Activated CD4-positive, alpha-beta T cell treated with anti-CD3 and anti-CD28 coated beads, Interleukin-2, amount 50 U/mL, for 24 hours (primary cell): ENCODE data around the gene HYI.

Experiments used
- DNase-seq, 2 donors: peaks; one replicate each; pipeline ENCODE4 v3.0.0-alpha.2; 2020; ENCODE audit warnings: low read depth in 1 of 2, low spot score in 1 of 2

HYI gene

DNA sequence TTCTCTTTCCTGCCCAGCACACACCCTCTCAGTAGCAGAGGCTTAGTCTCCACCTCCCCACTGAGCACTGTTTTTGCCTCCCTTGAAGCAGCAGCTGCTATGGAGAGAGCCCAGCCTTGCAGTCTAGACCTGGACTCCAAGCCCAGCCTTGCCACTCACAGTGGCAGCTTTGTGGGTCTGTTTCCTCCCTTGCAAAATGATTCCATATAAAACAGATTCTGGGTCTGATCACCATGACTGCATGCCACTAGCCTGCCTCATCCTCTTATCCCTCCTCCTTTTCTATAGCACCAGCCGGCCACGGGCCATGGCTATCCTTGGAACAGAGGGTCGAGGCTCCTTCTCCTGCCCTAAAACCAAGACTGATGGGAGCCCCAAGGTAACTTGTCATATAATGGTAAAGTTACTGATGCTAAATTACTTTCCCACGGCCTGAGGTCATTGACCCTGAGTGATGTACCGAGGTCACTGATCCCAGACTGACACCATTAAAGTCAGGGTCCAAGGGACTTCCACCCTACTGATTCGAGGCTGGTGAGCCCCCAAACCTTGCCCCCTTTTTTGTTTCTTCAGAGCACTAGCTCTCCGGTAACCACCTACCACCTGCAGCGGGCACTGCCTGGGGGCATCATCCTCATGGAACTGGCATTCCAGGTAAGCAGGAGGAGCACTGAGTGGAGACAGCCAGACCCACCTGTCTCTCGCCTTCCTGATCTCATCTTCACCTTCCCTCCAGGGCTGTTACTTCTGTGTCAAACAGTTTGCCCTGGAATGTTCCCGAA, 7.9 kb downstream of the HYI start:
- DNase-seq = no peak

DNA sequence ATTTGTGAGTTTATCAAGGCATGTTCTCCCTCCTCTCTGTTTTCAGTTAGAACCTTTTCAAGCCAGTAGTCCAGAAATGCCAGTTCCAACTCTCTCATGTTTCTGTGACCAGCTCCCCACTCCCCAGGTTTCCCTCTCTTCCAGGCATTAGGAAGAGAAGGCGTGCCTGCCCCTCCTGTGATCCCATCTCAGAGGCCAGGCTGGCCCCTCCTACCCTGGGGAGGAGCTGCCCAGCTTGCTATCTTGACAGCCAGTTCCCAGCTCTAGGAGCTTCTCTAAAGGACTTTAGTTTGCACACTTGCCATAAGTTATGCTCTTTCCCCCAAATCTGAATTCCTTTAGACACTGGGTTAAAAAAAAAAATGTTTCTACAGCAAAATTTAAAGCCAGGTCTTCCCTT, 8.9 kb downstream of the HYI start:
- no peak for DNase-seq

DNA sequence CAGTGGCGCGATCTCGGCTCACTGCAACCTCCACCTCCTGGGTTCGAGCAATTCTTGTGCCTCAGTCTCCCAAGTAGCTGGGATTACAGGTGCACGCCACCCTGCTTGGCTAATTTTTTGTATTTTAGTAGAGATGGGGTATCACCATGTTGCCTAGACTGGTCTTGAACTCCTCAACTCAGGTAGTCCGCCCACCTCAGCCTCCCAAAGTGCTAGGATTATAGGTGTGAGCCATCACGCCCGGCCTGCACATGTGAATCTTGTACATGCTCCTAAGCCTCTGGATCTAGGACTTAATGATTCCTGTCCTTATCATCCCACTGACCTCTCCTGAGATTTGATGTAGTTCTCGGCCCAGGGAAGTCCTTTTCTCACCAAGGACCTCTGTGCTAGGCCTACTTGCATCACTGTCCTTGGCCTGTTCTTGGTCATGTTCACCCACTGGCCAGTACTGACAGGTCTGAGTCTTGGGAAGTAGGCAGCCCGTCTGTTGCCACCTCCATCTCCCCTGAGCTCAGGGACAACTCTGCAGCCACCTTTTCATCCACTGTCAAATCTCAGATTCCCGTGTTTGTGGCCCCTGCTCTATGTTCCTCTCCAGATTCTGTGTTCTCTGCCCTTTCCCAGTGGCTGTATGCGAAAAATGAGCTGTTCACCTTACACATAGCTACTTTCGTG, 9.4 kb downstream of the HYI start:
- no peak for DNase-seq

DNA sequence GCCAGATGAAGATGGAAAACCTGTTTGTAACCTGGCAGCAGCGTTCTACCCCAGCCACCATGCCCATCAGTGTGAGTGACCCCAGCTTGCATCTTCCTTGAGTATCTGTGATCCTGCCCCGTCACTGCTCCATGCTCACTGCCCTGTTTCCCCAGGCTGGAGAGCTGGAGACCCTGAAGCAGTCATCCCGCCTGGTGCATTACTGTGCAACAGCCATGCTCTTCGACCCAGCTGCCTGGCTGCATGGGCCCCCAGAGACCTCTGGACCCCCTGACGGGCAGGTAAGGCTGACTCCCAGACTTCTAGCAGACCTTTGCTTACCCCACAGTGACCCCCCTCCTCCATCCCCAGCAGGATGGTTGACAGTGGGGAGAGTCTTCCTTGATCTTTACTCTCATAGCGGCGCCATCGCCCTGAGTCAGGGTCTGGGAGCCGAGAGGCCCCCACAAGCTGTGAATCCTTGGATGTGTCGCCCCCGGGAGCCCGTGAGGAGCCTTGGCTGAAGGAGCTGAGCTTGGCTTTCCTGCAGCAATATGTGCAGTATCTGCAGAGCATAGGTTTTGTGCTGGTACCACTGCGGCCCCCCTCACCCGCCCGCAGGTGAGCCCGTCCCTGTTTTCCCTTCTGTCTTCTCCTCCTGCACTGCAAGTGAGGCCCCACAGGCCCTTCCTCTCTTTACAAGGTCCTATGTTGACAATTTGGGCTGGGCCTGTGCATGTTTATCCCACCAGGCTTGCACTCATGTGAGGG, 10.4 kb downstream of the HYI start:
- no peak for DNase-seq

DNA sequence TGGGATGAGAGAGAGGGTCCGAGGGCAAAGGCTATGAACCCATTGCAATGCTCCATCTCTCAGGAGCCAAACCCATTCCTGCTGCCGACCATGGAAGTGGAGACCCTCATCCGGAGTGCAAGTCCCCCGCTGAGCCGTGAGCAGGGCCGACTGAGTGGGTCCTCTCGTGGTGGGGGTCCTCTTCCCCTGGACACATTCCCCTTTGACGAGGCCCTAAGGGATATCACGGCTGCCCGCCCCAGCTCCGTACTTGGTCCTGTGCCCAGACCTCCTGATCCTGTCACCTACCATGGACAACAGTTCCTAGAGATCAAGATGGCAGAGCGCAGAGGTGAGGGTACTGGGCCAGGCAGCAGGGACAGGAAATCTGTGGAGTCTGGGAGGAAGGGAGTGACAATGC, 11.0 kb downstream of the HYI start:
- no peak for DNase-seq

DNA sequence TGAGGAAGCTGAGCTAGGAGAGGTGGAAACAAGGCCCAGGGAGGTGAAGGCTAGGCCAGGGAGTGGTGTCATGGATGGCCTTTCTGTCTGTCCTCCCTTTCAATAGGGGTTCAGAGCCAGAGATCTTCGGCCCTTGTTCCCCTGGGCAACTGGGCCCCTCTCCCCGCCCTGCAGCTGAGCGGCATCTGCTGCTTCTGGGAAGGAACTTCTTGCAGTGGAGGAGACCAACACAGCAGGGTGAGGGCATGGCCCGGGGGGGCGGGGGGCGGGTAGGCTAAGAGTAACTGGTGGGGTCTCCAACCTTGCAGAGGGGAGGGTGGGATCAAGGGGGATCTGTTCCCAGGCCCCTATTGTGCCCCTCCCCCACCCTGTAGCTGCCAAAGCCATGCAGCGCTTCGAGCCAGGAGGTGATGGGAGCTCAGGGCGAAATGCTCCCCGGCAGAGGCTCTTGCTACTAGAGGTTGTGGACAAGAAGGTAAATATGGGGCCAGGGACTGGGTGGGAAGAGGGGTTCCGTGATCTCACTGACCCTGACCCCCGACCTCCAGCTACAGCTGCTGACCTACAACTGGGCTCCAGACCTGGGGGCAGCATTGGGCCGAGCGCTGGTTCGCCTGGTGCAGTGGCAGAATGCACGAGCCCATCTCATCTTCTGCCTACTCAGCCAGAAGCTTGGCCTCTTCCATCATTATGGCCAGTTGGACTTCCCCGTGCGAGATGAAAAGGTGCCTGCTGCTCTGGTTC, 11.7 kb downstream of the HYI start:
- DNase-seq = no peak

DNA sequence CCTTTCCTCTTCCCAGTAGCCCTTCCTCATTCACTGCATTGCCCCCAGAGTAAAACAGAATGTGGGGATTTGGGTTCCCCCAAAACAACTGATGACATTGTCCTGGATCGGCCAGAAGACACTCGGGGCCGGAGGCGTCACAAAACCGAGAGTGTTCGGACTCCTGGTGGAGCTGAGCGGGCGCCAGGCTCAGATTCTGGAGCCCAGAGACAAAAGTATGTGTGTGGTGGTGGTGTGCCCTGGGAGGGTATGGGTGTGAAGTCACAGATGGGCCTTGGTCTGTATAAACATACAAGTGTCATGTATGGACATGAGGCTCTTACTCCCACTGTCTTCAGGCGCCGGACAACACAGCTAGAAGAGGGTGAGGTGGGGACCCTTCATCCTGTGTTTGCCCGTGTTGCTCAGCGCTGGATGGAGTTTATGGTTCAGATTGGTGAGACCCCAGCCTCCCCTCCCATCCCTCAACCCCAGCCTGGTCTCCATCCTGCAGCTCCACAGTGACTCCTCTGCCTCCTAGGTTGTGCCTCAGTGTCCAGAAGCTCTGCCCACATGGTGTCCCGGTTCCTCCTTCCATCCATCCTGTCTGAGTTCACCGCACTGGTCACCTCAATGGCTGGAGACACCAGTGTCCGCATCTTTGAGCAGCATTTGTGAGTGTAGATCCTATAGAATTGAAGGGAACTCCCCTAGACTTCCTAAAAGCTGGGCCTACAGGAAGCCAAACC, 12.4 kb downstream of the HYI start:
- DNase-seq = no peak

DNA sequence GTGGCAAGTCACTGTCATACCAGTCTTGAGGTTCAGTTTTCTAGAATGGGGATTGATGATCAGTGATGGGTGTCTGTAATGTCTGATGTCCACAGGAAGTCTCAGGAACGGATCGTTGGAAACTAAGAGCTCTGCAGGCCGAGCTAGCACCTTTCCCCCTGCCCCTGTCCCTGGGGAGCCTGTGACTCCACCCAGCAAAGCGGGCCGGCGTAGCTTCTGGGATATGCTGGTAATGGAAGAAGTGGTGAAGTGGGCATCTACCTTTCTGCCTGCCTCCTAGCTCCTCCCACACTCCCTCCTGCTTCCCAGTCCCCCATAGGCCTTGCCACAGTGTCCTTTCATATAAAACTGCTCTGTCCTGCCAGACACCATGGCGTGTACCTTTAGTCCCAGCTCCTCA, 13.4 kb downstream of the HYI start:
- DNase-seq = no peak

DNA sequence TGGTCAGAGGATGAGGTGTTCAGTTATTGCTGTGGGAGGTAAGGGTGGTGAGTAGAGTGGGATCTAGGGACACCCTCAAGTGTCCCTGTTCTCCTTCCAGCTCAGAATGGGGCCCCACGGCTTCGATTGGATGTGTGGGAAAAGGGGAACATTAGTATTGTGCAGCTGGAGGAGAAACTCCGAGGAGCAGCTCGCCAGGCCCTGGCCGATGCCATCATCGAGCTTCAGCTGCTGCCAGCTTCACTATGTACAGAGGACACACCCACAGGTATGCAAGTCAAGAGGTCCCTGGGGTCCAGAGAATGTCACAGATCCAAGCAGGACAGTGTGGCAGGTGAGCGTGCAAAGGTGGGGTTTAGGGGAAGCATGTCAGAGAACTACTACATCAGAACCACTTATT, 13.9 kb downstream of the HYI start:
- no peak for DNase-seq

DNA sequence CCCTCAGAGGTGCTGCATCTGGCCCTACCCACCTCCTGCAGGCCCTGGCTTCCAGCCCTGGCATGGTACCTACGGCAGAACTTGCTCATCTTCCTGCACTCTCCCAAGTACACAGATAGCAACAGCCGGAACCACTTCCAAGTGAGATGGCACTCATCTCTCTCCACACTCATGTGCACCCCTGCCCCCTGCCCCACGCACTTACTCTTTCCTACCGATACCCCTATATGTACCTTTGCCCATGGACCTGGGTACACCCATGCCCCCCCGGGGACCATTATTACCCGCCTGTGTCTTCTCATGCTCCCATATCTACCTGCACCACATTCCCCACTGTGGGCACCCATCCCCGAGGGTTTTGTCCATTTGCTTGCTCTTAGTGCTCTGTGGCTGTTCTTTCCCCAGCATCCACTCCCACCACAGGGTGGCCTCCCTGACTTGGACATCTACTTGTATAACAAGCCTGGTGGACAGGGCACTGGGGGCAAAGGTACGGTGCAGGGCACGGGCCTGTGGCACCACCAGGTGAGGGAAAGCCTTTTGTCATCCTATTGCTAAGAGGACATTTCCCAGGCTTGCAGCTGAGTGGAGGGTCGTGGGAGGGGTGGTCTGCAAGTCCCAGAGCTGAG, 14.7 kb downstream of the HYI start:
- no peak for DNase-seq

DNA sequence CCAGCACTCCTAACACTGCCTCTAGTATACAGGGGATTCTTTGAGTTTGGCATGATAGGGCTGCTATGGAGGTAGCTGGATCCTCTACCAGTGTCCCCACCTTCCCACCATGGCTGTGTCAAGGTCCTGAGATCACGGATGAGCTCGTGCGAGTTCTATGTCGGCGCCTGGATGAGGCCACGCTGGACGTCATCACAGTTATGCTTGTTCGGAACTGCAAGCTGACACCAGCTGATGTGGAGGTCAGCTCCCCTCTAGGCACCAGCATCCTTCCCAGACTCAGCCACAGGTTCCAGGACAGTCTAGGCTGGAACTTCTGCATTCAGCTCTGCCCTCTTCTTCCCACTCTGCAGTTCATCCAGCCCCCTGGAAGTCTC, 15.2 kb downstream of the HYI start:
- DNase-seq = no peak

DNA sequence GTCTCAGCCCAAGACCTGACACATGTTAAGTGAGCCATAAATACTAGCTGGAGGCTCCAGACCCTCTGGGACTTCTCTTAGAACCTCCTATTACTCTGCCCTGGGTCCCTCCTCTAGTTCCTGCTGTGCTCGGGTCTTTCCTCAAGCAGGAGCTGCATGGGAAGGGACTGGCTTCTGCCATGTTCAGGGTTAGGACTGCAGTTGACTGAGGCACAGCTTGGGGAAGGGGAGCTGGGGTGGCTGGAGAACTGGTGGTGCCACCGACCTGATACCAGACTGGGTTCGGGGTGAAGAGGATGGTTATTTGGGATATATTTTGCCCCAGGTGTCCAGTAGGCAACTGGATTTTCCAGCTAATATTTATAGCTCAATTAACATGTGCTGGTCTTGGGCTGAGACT, 15.7 kb downstream of the HYI start:
- no peak for DNase-seq

DNA sequence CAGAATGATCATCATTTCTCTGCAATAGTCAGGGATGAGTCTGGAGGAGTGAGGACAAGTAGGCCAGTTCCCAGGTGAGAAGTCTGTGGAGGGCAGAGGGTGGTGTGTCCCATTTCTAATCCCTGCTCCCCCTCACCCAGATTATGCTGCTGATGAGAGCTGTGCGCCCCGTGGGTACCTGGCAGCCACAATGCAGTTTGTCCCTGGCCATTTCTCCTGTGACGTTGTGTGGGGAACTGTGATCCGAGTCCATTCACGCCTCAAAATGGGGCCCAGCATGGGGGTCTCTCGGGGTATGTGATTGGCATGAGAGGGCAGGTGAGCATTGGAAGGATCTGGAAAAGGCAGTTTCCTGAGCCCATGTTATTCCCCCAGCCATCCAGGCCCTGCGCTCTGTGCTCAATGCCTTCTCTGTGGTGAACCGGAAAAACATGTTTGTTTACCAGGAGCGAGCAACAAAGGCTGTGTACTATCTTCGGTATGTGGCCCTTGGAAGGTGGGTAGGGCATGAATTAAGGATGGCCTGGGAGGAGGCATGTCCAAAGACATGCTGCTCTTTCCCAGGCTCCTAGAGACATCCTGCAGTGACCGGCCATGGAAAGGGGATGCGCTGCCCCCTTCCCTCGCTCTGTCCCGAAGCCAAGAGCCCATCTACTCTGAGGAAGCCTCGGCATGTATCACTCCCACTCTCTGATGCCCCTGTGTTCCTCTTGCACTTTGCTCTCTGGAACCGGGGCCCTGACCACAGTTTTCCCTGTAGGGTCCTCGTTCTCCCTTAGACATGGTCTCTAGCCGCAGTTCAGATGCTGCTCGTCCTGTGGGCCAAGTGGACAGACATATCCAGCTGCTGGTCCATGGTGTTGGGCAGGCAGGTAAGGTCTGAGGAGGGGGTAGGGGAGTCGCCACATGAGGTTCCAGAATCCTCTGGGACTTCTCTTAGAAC, 16.4 kb downstream of the HYI start:
- no peak for DNase-seq

DNA sequence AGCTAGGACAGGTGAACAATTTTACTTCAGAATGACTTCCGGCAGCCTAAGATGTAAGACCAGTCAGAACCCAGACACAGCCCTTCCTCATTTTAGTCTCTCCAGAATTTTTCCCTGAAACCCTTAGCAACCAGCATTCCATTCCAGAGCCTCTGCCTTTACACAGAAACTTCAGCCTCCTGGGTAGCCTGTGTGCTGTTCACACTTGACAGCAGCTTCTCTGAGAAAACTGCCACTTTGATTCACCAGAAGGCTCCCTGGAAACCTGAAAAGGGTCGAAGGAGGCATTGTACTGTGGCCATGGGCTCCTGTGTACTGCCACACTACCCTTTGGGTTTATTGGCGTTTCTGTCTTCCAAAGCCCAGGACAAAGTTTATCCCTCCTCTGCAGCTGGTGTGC, 17.4 kb downstream of the HYI start:
- no peak for DNase-seq

DNA sequence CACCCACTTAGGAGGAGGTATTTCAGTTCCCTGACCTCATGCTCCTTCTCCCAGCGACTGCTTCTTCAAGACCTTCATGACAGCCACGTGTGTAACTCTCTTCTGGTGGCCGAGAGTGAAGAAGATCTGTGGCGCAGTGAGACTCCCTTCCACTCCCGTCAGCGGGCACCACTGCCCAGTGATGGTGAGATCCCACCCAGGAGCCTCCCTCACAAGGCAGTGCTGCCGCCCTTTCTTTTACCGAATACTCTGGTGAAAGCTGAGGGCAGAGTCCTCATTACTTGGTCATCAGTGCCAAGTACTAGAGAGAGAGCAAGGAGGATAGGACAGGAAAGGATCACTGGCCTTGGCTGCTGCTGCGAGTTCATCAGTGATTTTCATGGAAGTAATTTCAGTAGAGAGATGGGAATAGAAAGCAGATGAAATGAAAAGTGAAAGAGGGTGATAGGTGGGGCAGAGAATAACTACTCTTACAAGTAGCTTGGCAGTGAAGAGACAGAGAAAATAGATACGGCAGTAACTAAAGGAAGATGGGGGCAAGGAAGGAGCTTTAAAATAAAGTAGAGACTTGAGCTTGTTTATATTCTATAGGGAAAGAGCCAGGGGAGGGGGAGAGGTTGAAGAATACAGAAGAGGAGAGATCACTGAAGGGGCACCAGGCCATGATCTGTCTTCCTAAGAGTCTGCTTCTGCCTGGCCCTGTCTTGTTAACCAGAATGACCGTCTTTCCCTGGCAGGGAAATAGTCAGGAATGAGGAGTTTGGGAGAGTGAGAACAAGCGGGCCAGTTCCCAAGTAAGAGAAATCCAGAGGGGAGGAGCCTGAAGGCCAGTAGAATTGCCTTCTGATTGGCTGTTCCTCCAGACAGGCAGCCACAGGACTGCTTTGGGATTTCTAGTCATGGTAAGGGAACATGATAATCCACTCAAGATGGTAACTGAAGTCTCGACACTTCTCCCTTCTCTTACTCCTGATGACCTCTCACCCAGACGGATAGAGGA, 18.3 kb downstream of the HYI start:
- DNase-seq = no peak

DNA sequence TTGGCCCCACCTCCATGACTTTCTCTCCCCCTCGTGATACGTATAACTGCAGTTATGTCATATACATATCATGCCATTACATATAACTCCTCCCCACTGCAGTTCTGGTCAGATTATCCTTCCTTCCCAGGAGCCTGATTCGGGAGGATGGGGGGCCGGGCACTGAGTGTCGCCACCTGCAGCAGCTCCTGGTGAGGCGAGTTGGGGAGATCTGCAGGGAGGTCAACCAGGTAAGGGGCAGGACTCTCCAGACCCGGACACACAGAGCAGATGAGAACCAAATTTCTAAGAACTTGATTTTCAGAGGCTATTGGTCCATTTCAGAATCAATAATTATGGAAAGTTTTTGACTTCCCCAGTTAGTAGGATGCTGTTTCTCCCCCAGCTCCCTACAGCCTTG, 19.5 kb downstream of the HYI start:
- DNase-seq = no peak

DNA sequence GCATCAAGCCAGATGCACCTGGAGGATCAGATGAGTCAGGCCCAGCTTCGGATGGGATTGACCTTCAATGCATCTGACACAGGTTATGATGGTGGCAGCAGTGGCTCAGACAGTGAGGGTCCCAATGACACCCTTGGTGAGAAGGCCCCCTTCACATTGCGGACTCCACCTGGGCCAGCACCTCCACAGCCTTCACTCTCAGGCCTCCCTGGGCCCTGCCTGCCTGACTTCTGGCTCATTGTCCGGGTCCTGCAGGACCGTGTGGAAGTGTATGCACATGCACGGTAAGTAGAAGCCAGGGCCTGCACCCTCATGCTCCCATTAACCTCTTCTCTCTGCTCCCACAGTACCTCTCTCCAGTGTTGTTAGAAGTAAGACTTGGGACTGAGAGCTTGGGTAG, 20.8 kb downstream of the HYI start:
- no peak for DNase-seq

DNA sequence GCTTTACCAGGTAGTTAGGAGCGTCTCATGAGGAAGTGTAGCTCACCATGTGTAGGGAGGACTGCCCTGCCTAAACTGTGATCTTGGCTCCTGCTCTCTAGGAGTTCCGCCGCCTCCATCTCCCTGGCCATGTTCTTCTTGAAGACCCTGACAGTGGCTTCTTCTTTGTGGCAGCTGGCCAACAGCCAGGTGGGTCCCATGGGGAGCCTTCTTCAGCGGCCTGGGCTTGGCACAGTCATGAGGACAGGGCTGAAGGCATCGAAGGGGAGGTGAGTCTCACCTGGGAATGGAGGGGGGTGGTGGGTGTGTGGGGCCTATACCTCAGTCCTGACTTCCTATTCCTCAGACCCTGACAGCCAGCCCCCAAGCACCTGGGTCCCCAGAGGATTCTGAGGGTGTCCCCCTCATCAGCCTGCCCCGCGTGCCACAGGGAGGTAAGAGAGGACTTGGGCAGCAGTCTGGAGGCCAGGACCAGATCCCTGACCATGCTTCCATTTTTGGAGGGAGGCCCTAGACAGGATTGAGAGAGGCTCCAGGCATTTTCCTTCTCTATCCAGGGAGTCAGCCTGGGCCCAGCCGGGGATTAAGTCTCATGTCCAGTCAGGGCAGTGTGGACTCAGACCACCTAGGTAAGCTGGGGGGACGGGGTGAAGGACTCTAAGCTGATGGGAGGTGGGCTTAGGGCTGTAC, 21.4 kb downstream of the HYI start:
- DNase-seq = no peak
